ENCODE results near the gene CAPN1.

GRCh38 chr11:65150509-65151299 is 31.0 kb upstream of the CAPN1 start:
- TF ChIP-seq YY1 (IDR thresholded peaks at IDR 0.05; ENCODE audit: insufficient read depth, insufficient read length) (no peak), SUZ12 (IDR thresholded peaks at IDR 0.05; ENCODE audit: extremely low read depth, insufficient read depth, insufficient read length) (no peak), ZNF274 (IDR thresholded peaks at IDR 0.05; ENCODE audit: low read depth, low read length) (no peak)
